Choroid plexus epithelial cell (primary cell): ENCODE measurements around the gene RNF208.

ENCODE experiments used
- DNase-seq: peaks from one replicate; pipeline ENCODE4 v3.0.0-alpha.2; 2010; ENCODE audit warnings: low read depth
- H3K4me3 ChIP-seq: 2 replicates; pipeline ENCODE4 v1.5.1; 2011; ENCODE audit warnings: low read depth, mild to moderate bottlenecking, control low read depth, low read length, moderate library complexity
- CTCF ChIP-seq: conservative IDR thresholded peaks from 2 replicates; pipeline ENCODE4 v1.5.1; 2011; ENCODE audit warnings: low read depth, mild to moderate bottlenecking, control low read depth, inconsistent platforms, low read length, moderate library complexity

RNF208 gene

GRCh38 chr9:137221506-137222111 lies 431 bp downstream of the RNF208 start:
- TF ChIP-seq CTCF: no peak
- DNase-seq: no peak
- H3K4me3 ChIP-seq: peak overlapping the region; percentile 5

- no peak for TF ChIP-seq CTCF
- DNase-seq: no peak
- no peak overlapping the region for H3K4me3 ChIP-seq
Measured at GRCh38 chr9:137221095-137221505, 940 bp downstream of the RNF208 start.

GRCh38 chr9:137220317-137221094 lies 1.5 kb downstream of the RNF208 start:
- TF ChIP-seq CTCF: no peak
- no peak for DNase-seq

GRCh38 chr9:137219757-137220316 lies 2.2 kb downstream of the RNF208 start:
- no peak for DNase-seq
- no peak for TF ChIP-seq CTCF
- H3K4me3 ChIP-seq: no peak overlapping the region

More at GRCh38 chr9:137220317-137221094, 1.5 kb downstream of the RNF208 start:
- H3K4me3 ChIP-seq: no peak overlapping the region

GRCh38 chr9:137218754-137219271 lies 3.2 kb downstream of the RNF208 start:
- DNase-seq: peak; percentile 63
- no peak overlapping the region for H3K4me3 ChIP-seq
- no peak for TF ChIP-seq CTCF

- no peak for DNase-seq
- H3K4me3 ChIP-seq: no peak overlapping the region
- TF ChIP-seq CTCF: no peak
Measured at GRCh38 chr9:137218212-137218753, 3.8 kb downstream of the RNF208 start.
